Occipital lobe (tissue), 2 donors: ENCODE data around the gene DENND2D. TPM values are rescaled to one million over a fixed set of nuclear protein-coding genes. Genes with fewer than 3 reads are reported as not detected.
"Not testable (repeated sequence)": the region's sequence is repeated elsewhere in the genome, so short reads cannot be mapped to it uniquely, and the experiment has no call there.

Experiments
- DNase-seq: peaks from one replicate; lab custom pipeline; 2025; lab: John Stamatoyannopoulos, UW
- total RNA-seq: library from RNA; depleted of rRNA; stranded (reverse); fragments of >200 nt; gene quantifications from one replicate; pipeline ENCODE4 v1.2.3, GENCODE V29; 2014

DENND2D gene
- total RNA-seq, 1 donor from 2014 or later = 0.94 TPM

DNA sequence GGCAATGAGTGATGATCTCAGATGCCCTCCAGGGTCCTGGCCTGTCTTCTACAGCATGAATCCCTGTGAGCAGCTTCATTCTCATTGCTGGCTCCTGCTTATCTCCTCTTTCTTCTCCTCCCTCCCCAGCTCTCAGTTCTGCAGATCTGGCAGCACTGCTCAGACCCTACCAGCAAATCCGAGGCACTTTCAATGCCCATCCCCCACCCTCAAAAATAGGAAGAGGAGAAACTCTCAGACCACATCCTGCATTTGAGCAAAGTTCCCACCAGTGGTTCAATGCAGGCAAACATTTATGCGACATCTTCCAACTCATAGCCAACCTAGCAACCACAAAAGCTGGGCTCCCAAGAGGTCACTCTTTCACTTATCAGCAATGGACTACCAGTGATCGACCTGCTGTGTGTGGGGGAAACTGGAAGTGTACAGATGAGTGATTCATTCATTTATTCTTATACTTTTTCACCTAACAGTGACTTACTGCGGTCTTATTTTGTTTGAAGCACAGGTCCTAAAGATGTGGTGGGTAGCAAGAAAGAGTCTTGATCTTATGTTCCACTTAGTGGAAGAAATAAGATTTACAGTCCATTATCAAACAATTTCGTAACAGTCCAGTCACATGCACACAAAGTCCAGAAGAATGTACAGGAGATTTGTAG is 21.3 kb upstream of the DENND2D start:
- no peak for DNase-seq

DNA sequence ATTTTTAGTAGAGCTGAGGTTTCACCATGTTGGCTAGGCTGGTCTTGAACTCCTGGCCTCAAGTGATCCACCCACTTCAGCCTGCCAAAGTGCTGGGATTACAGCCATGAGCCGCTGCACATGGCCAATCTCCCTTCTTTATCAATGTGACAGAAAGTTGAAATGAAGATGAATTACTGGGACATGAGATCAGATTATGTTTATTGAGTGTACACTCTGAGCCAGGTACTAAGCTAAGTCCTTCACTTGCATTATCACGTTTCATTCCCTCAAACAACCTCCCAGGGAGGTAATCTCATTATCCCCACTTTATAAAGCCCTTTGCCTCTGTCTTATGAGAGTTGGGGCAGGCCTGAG is 20.8 kb upstream of the DENND2D start:
- no peak for DNase-seq

DNA sequence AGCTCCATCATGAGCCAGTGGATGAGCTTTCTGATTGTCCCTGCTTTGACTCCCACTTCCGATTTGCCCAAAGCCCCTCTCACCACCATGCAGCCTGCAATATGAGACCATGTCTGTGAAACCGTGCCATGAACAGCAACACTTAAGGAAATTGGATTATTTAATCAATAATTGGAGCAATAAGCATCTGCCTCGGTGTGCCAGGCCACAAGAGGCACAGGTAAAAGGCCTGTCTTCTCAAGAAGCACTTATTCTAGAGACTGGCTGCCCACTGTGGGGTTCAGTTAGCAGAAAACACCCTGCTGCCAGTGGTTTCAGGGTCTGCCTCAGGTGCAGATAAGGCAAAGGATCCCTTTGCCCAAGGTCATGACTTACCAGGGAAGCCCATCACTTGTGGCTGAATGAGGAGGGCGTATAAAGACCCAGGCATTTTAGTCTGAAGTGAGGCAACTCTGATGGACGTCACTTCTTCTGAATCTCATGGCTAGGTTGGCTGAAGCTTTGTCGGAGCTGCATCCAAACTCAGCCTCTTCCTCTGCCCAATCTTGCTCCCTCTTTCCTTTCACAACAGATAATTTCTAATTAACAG is 19.9 kb upstream of the DENND2D start:
- DNase-seq = no peak

DNA sequence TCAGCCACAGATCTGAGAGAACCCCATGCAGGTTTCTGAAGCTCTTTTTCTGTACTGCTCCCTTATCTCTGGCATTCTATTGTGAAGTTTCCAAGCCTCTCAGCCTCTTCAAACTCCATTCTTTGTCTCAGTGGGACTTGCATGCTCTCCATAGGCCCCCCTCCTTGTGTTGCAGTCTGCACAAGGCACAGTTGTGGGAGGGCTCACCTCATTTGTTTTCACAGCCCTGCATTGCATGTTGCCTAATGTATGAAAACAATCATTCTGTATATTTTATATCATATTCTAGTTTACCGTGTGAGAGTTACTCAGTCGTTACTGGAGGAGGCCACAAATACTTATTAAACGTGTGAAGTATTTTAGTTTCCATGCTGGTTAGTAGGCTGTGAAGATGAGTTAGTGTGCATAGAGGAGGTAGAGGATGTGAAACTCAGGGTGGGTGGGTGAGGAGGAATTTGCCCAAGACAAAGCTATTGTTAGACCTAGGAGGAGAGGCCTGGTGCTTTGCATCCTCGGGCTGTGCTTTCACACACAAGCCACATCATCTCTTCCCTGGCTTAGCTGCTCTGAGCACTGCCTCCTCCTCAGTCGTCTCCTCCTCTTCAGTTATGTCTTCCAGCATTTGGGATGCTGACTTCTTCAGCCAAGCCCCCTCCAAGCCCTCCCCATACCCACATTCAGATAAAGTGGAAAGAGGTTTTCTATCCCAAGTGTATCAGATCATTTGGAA is 19.3 kb upstream of the DENND2D start:
- DNase-seq = peak; percentile 5

DNA sequence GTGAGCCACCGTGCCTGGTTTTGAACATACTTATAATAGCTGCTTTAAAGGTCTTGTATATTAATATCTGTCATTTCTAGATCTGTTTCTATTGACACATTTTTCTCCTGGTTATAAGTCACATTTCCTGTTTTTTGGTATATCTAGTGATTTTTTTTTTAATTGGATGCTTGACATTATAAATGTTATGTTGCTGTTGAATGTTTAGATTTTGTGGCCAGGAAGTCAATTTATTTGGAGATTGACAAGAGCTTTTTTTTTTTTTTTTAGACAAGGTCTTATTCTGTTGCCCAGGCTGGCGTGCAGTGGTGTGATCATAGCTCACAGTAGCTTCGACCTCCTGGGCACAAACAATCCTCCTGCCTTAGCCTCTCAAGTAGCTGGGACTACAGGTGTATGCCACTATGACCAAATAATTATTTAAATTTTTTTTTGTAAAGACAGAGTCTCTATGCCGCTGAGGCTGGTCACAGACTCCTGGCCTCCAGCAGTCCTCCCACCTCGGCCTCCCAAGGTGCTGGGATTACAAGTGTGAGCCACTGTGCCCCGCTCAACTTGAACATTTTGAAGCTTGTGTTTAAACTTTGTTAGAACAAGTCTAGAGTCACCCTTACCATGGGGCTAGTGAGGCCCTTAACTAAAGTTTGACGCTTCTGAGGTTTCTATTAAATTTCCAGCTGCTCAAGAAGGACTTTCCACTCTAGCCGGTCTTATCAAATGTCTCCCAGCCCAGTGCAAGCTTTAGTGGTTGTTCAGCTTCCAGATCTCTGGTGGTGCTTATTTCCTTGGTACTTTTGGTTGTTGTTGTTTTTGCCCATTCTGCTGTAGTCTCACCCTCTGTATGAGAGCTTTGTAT is 18.5 kb upstream of the DENND2D start:
- DNase-seq = no peak

DNA sequence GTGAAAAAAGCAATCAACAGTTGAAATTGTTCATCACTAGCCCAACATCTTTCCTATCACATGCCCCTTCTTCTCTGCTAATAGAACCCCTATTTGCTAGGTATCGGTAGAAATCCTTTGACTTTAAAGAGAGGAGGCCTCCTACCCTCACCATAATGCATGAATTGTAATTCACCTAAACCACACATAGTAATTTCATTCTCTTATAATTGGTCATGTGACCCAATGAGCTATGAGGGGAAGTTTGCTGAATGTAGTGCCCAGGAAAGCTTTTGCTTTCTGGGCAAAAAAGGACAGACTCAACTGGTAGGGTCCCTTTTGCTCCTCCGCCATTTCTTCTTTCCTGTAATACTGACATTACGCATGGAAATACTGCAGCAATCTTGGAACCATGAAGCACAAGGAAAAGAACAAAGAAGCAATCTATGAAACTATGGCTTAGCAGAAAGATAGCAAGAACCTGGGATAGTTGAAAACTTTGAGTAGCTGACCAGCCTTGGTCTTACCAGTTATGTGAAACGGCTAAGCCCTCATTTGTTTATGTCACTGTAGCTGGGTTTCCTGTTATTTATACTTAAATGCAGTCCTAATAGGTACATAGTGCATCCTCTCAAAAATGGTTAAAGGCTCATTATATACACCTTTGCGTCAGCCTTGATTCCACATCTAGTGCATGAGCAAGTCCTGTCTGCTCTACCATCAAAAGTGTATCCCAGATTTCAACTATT is 16.9 kb upstream of the DENND2D start:
- DNase-seq = no peak

DNA sequence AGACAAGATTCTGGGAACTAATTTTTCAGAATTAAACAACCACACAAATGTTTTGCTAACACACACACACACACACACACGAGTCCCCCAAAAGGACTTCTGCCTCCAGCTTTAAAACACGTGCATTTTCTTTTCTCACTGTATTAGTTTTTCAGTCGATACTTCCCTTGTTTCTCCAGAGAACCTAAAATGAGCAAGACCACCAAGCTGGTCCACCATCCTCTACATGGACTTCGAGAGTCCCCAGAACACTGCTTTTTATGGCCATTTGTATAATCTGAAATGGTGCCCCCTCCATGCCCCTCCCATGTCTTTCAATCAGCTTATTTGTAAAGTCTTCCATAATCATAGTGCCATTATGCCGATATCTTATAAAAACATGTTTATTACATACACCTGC is 16.3 kb upstream of the DENND2D start:
- DNase-seq = no peak

DNA sequence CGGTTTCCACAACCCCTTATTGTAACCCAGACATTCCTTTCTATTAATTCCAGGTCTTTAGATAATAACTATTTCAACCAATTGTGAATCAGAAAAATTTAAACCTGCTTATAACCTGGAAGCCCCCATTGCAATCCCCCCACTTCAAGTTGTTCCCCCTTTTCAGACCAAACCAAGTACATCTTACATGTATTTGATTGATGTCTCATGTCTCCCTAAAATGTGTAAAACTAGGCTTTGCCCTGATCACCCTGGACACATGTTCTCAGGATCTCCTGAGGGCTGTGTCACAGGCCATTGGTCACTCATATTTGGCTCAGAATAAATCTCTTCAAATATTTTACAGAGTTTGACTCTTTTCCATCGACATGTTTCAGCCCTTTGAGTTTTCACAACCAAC is 14.8 kb upstream of the DENND2D start:
- DNase-seq = not testable (repeated sequence)

DNA sequence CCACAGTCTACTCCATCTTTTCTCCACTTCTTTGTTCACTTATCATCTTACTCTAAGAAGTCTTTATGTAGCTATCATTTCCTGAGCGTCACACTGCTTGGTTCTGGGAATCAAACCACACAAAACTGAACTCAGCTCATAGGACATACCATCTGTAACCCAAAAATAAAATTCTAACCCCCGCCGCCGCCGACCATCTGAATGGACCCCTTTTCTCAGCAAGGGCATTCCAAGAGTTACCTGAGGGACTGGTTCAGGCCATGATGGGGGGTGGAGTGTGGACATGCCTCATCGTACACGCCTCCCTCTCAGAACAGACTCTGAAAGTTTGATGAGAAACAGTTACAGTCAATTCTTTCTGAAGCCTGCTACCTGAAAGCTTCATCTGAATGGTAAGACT is 14.4 kb upstream of the DENND2D start:
- DNase-seq = no peak

DNA sequence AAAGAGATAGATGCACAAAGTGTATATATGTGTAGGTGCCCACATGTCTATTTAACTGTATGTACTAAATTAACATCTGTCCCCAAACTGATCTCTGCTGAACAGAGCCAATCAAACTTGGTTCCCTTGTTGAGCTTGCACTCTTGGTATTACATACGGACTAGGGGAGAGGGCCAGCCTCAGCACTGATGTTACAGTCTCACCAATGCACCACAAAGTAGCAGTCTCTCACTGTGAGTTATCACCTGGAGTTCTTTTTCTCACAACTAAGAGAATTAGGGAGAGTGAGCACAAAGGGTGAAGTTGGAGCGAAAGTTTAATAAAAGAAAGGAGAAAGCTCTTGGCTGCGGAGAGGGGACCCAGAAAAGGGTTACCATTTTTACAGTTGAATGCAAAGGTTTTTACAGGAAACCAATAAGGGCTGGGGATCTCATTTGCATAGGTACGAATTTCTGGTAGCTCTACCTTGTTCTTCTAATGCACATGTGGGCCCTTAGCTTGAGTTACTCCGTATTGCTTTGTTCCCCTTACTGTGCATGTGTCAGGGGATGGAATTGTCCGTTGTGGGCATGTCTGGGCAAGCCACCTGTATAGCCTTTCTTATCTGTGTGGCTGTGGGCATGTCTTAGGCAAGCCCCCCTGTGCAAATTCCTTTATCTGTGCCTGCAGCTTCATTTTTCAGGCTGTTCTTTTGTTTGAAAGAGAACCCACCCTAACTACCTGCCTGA is 13.8 kb upstream of the DENND2D start:
- no peak for DNase-seq

DNA sequence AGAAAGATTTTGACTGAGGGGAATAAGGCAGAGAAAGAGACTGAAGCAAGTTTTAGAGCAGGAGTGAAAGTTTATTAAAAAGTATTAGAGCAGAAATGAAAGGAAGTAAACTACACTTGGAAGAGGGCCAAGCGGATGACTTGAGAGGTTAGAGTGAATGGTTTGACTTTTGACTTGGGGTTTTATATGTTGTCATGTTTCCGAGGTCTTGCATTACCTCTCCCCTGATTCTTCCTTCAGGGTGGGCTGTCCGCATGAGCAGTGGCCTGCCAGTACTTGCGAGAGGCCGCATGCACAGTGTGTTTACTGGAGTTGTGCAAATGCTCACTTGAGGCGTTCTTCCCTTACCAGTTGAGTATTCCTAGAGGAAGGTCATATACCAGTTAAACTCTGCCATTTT is 13.0 kb upstream of the DENND2D start:
- DNase-seq = no peak

DNA sequence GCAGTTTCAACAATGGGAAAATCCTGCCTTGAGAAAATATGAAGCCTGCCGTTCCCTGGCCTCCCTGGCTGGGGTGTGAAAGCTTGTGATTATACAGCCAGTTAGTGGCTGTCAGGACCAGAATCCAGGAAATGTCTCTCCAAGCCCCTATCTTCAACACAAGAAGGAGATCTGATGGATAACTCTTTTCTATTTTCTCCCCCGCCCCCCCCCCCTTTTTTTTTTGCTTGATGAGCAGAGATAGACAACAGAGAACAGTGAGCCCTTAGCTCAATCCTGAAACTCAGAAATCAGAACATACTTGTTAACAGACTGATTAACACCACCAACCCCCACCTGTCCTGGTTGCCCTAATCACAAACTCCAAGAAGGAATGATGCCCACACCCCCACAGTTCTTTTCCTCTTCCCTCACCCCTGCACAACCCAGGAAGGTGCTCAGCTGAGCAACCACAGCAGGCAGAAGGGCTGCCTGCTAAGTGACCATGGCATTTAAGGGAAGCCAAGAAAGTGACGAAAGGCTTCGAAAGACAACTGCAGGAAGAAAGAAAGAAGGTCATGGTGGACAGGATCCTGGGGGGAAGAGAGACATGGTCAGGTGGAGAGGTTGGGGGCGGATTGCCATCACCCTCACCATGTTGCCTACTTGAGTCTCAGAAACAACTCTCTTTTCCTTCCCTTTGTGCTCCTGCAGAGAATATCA is 12.3 kb upstream of the DENND2D start:
- DNase-seq = no peak

DNA sequence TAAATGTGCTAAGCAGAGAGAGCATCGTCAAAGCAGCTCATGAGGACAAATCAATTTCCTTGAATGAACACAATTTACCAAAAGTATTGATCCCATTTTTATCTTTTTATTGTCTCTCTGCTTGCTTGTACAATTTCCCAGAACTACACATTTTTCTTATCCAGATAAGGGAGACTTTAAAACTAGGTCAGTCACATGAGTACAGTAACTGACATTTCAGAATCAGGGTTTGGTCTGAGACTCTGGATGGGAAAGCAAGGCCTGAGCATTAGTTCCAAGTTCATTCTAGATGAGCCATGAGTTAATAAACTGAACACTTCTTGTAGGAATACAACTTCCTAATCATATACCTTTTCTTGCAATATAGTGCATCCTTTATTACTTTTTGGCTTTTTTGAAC is 11.5 kb upstream of the DENND2D start:
- no peak for DNase-seq

DNA sequence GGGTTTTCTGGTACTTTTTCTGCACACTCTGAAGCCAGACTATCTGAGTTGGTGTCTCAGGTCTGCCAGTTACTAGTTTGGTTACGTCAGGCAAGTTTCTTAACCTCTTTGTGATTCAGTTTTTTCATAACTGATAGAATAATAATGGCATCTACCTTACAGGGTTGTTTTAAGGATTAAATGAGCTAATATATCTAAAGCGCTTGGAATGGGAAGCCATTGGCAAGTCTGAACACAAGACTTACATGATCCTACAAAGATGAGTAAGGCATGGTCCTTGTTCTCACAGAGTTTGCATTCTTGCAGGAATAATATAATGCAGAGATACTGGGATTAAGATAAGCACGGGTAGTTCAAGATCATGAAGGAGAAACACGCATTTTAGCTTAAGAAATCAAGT is 9.2 kb upstream of the DENND2D start:
- no peak for DNase-seq

DNA sequence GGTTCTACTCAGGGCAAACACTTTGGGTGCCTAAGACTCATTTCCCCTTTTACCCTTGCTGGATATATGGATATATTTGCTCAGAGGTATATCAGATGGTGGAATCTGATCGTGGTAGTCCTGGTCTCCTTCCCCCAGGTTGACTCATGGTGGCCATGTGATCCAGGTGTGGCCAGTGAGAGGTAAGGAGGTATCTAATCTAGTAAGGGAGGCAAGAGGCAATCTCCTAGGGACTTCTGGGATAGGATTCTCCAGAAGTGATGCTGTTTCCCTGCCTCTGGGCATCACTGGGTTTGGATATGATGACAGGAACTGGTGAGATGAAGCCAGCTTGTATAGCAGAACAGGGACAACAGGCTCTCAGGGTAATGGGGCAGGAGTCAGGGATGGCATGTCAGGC is 8.5 kb upstream of the DENND2D start:
- no peak for DNase-seq

DNA sequence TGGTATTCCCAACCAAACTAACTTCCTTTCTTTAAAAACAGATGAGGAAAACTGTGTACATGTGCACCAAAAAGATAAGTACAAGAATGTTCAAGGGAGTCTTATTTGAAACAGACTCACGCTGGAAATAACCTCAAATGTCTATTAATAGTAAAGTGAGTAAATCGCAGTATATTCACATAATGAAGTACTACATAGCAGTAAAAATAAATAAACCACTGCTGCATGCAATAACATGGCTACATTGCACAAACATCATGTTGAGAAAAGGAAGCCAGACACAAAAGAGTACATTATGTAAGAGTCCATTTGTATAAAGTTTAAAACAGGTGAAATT is 5.2 kb upstream of the DENND2D start:
- no peak for DNase-seq

DNA sequence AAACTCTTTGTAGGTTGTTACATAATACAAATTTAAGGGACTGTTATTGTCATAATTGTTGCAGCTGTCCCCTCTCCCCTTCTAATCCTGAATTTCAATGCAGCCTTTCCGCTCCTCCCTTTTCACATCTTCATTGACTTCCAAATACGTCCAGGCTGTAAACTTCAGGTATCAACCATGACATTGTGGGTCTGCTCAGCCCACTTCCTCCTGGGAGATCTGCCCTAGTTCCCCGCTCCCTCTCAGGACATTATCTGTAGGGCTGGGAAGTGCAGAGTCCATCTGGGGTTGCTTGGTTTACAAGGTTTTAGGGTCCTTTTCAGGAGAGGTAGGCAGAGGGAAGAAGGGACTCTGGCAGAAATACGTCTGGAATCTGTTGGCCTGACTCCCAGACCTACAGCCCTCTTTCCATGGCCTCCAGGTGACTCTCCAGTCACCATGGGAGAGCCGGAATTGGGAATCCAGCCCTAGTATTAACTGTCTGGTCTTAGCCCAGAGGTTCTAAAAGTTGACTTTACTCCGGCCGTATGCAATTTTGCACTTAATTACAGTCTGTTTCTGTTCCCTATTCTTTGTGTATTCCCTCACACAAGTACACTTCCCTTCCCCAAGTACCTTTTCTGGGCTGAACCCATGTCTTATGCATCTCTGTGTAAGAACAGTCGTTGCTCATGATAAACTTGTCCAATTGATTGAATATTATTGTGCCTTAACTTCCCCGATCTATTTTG is 4.7 kb upstream of the DENND2D start:
- DNase-seq = no peak

DNA sequence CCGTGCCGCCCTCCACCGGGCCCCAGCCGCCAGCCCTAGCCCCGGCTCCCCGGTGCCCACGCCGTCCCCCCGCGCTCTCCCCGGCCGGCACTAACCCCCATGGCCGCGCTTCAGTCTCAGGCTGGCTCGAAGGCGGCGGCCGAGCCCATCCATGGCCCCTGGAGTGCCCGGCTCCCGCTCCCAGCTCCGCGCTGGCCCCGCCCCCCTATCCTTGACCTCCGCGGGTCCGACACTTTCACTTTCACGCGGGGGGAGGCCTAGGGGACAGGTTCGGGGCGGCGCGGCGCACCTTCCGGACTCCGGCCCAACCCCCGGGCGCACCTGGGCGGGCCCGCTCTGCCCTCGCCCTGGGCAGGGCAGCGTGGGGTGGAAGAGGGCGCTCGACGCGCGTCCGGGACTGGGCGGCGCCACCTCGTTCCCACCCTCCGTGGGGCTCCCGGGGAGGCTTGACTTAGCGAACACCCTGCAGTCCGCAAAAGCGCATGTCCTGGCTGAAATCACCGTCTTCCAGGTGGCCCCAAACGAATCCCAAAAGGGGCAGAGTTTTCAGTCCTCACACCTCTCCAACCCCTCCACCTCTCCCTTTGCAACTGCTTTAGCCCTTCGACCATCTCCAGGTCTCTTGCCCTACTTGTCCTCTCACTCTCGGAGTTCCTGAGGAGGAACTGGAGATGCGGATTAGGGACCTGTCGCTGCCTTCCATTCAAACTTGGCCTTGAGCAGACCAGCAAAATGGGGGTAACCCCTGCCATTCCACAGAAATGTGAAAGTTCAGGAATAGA is 3.9 kb upstream of the DENND2D start:
- no peak for DNase-seq

DNA sequence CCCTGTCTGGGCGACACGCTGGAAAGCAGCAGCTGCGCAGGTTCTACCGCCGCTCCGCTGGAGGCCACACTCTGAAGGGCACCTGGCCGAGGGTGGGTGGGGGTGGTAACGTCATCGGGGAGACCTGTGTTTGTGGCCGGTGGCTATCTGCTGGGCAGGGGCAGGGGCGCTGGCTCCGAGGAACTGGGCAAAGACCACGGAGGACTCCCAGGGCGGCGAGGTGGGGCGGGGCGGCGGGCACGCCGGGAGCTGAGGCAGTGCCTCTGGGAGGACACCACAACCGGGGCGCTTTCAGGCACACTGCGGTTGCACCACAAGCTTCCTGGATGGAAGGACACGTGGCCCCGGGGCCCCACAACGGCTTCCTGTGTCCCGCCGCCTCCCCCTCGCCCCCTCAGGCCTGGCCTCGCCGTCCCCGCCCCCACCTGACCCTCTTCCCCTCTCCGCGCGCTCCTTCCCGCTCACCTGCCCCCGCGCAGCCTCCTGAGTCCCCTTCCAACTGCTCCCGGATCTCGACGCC is 3.3 kb upstream of the DENND2D start:
- DNase-seq = no peak
